Fibroblast of skin of left quadriceps (primary cell): ENCODE measurements around the gene NPR2.
A peak's percentile ranks its signal among the peaks of the same experiment; 100 is the strongest.

Experiments
- DNase-seq, 2 experiments: peaks; one replicate each; pipeline ENCODE4 v3.0.0-alpha.2; 2013; ENCODE audit warnings: low read depth in 2 of 2

NPR2 gene

DNA sequence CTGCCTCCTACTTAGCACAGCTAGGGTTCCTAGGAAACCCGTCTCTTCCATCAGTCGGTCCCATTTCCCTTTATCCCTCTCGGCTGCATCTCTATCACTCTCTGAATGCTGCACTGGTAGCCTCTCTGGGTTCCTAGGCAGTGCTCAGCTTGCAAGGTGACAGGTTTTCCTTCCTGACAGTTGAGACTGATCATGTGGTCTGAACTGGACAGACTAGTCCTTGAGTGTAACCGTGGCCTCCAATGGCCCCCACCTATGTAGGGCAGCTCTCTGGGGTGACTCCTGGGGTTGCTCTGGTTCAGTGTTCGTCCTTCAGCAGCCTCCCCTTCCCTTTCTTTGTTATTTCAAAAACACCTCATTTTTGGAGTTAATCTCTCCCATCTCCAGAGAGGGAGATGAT lies 41.4 kb downstream of the NPR2 start:
- DNase-seq: no peak

DNA sequence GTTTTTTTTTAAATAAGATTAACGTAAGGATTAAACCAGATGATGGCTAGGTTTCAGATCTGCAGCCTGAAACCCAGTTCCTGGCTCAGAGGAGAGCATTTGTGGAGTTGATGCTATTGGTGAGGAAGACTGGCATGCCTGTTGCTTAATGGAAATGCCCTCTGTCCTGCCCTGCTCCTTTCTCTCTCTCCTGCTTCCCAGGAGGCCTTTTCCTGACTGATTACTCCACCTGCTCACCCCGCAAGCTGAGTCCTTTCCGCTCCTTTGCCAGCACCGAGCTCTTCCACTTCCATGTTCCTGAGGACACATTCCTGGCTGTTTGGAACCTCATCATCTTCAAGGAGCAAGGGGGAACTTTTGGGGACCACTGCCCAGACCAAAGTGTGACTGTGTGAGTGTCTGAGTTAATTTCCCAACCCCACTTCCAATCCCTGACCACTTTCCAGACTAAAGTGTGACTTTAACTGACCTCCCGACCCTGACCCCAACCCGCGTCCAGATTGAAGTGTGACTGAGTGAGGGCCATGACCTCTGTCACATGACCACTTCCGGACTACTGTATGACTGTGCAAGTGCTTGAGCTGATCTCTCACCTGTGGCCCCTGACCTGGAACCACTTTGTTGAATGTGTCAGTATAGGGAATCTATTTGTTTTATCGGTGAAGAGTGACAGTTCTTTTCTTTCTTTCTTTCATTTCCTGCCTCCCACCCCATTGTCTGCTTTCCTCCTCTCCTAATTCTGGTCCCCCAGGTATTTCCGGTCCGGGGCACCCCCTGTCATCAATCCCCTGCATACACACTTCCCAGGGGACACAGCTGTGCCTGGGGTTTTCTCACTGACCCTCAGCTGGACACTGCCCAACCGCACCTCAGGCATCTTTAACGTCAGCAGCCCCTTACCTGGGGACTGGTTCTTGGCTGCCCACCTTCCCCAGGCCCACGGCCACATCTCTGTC lies 43.1 kb downstream of the NPR2 start:
- DNase-seq: no peak

DNA sequence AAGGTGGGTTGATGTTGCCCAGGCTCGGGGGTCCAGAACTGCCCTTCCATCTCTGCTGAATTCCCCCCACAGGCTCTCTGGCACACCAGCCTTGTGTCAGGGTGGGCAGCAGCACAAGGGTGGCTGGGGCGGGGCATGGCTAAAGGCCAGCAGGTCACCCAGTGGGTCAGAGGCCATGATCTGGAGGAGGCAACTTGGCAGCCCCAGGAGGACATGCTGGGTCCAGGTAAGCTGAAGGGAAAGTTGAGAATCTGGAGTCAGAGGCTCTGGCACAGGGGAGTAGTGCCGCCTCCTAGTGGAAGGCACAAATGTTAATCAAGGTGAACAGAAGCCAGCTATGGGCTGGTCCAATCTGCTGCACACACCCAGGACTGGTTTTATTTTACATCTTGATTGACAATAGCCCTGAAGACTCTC lies 43.8 kb downstream of the NPR2 start:
- DNase-seq: no peak

DNA sequence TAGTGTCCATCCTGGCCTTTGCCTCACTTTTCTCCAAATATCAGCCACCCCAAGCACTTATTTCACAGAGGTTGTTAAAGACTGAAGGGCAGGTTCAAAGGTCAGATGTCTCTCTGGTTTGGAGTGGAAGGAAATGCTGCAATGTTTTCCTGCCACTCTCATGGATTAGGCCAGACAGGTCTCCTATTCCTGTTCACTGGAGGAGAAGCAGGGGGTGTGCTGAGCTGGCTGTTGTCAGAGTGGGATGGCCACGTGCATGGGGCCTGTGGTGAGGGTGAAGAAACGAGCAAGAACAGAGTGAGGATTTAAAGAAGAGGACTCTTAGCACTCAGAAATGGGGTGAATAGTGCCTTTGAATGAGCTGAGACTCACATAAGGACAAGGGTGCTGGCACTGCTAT lies 44.4 kb downstream of the NPR2 start:
- DNase-seq: no peak

DNA sequence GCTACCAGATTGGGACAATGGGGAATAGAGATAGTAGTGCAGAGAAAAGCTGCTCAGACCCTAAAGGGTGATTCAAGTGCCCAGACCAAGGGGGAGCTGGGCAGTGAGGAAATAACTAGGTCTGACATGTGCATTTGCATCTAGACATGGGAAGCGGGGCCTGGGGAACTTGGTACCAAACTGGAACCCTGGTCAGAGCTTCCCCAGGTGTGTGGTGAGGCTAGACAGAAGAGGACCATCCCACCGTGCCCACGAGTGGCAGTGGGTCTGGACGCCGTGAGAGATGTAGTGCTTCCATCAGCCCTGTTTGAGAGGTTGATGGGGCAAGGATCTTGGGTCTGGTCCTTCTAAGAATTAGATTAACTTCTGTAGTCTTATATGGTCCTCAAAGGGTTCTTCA lies 45.2 kb downstream of the NPR2 start:
- DNase-seq: no peak

DNA sequence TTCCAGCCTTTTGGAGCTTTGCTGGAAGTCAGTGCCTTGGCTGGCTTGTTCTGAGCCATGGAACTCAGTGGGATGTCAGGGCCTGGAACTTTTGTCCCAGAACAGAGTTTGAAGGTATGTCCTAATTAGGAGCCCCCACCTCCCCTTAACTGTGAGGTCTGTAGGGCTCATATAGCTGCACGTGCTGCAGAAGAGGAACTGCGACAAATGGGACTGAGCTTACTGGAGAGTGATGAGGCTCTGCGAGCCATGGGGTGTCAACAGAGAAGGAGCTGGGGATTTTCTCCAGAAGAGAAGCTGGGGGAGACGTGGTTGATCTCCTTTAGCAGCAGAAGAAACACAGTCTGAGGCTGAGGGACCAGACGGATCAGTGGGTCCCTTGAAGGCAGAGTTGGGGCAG lies 48.5 kb downstream of the NPR2 start:
- no peak for DNase-seq

DNA sequence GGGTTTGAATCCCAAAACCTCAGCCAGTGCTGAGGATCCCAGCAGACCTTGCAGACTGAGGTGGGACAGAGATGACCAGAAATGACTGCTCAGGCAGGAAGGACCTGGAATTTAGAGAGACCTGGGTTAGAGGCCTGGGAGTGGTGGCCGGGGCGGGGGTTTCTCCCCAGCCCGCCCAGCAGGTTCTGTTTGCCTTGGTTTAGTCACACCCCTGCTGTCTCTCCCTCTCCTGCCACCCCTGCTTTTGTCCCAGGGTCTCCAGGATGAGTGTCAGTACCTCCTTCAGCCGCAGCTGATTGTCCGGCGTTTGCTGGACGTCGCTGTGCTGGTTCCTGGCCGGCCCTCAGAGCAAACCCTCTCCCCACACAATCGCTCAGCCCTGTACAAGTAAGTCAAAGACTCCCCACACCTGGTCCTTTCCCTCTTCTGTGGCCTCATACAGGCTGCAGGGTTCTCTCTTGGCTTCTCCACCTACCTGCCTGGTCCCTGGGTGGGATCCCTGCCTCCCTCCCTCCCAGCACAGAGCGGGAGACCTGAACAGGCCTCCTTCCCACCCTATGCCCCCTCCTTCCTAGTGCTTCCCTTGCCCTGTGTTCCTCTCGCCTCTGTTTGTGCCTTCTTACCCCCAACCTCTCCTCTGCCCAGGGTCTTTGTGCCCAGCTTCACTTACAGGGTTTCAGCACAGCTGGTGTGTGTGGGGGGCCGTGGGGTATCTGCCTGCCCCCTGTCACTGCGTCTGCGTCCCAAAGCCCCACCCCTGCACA lies 49.7 kb downstream of the NPR2 start:
- no peak for DNase-seq

DNA sequence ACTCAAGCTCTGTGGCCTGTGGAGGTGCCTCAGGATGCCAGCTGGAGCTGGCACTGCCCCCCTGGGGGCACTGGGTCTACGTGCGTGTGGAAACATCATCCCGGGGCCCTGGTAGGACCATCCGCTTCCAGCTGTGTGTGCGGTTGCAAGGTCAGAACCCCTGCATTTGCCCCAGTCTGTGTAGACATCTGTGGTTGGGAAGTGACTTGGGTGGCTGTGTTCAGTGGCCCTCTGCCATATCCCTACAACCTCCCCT lies 50.2 kb downstream of the NPR2 start:
- DNase-seq: no peak

DNA sequence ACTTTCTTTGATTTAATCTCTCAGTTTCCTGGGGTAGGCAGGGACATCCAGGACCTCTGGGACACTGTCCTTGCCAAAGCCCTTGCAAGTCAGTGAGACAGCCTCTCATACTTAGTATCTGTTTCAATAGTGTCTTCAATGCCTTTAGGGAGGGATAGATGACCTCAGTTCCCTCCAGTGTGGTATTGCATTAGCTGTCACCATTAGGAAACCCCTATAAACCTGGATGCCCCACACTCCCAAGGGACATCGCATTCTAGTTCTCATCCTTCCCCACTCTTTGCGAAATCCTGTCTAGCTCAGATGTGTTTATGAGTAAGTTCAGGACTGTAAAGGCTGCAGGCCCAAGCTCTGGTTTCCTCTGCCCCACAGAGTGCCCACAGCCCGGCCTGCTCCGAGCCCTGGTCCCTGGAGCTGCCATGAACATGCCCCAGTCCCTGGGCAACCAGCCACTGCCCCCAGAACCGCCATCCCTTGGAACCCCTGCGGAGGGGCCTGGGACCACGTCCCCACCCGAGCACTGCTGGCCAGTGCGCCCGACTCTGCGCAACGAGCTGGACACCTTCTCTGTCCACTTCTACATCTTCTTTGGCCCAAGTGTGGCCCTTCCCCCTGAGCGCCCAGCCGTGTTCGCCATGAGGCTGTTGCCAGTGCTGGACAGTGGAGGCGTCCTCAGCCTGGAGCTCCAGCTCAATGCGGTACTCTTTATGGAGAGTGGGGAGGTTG lies 50.8 kb downstream of the NPR2 start:
- no peak for DNase-seq

DNA sequence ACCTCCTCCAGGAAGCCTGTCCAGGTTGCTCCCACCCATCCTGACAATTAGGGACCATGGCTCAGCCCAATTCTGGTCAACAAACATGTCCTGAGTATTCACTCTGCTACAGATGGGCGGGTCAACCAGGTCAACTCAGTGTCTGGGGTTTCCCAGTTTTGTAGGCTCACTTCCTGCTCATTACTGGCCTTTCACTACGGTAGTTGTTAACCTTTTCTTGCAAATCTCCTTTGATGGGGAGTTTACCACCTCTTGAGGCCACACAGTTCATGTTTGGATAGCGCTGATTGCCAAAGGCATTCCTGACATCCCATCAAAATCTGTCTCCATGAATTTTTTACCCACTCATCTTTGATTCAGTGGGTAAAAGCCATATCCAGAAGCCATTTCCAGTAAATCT lies 51.4 kb downstream of the NPR2 start:
- DNase-seq: no peak

DNA sequence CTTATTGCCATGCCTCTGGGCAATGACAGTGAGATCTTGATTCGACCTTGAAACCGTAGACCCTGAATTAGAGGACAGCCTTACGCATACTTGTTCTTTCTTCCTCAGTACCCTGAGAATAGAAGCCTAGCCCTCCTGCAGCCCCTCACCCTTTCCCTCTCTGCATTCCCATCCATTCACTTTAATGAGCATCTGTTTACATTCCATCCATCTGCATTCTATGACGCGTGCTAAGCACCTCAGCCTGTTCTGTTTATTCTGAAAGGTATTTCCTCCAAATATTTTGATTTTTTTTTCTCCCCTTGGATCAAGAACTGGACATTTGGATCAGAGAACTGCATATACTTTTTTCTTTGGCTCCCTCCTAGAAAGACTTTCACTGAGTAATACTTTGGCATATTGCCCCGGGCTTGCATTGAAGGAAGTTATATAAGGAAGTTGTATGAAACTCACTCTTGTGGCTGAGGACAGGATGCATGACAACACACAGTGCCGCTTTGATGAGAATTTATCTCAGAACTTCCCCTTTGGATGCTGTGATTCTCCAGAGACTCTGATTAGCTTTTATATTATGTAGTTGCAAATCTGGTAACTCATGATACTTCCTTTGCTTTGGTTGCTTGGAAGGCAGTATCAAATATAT lies 53.4 kb downstream of the NPR2 start:
- peak; percentile 81 to 82 for DNase-seq

DNA sequence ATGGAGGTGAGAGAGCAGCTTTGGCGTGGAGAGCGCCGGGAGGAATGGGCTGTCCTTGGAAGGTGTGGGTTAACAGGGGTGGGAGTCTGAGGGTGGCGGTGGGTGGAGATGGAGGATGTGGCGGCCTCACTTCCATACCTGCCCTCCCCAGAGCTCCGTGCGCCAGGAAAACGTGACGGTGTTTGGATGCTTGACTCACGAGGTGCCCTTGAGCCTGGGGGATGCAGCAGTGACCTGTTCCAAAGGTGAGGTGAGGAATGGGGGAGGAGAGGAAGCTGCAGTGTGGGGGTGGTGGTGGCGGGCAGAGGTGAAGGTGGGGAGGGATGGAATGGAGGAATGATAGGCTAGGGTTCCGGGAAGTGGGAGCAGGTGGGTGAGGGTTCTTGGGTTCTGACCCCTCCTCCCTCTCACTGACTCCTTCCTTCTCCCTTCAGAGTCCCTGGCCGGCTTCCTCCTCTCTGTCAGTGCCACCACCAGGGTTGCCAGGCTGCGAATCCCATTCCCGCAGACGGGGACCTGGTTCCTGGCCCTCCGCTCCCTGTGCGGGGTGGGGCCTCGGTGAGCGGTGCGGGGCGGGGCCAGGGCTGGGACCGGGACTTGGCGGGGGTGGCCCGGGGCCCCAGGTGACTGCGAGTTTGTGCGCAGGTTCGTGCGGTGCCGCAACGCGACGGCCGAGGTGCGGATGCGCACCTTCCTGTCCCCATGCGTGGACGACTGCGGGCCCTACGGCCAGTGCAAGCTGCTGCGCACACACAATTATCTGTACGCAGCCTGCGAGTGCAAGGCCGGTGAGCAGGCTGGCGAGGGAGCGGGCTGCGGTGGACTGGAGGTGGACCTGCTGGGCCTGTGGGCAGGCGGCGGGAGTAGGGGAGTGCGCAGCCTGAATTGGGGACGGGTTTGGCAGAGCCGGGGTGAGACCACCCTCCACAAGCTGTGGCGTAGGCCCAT lies 54.7 kb downstream of the NPR2 start:
- no peak for DNase-seq

DNA sequence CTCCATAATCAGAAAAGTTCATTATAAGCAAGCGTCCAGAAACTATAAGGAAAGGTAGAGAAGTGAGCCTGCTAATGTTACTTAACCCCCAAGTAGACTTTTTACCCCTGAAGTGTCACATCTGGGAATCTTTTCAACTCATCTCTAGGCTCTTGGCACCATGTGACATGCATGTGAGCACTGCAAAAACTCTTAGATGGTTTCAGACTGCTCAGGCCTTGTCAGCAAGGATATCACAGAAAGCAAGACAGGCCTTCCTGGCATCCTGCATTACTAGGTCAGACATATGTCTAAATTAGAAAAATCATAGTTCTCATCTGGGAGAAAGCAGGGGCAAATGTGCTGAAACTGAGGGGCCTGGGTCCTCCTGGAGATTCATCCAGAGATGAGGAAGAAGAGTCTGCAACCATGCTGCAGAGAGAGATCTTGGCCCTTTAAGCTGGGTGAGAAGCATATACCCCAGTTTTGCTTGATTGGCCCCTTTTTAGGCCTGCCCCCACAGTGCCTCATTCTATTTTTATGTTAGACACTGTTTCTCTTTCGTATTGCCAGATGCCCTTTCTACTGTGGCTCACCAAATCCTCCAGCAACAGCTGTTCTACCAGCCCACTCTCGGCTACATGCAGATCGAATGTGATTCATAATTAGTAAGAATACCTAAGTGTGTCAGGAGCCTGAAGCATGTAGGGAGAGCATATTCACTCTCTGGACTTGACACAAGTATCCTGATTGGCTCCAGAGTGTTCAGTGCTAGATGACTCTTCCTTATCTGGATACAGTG lies 56.6 kb downstream of the NPR2 start:
- peak; percentile 41 to 44 for DNase-seq

DNA sequence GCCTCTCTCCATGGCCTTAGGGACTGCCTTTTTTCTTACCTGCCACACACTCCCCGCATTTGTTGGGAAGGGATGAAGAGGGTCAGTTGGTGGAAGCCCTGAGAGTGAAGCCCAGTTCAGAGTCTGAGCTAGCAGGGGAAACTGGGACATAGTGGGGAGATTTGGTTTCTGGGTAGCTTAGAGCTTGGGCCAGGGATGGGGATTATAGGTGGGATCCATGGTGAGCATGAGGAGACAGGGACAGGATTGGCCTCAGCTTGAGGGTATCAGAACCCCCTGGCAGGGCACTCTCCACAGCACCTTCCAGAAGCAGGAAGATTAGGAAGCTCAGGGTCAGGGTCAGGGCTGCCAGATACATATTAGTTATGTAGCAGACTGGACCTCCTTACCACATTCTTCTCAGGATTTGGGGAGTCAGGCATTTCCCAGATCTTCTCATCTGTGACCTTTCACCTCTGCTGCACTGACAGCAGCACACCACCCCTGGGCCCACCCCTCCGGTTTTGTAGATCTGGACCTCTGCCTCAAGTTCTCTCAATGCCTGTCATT lies 61.0 kb downstream of the NPR2 start:
- no peak for DNase-seq

DNA sequence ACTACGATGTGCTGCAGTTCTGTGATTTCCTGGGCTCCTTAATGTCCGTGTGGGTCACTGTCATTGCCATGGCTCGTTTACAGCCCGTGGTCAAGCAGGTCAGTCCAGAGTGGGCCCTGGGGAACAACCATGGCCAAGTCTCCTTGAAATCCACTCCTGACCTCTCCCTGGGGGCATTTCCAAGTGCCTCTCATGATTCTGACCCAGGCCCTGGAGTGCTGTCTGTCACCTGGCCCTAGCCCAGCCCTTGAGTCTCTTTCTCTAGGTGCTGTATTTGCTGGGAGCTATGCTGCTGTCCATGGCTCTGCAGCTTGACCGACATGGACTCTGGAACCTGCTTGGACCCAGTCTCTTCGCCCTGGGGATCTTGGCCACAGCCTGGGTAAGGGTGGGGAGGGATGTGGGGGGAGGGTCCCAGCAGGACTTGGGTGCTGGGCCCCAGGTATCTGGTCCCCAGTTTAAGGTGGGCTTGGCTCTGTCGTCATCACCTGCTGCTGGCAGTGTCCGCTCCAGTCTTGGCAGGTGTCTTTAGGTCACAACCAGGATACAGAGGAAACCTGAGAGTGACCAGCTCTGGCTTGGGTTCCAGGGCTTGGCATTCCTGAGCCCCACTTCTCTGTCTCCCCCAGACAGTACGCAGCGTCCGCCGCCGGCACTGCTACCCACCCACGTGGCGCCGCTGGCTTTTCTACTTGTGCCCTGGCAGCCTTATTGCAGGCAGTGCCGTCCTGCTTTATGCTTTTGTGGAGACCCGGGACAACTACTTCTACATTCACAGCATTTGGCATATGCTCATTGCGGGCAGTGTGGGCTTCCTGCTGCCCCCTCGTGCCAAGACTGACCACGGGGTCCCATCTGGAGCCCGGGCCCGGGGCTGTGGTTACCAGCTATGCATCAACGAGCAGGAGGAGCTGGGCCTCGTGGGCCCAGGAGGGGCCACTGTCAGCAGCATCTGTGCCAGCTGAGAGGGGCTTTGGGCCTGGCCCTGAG lies 61.8 kb downstream of the NPR2 start:
- no peak for DNase-seq

DNA sequence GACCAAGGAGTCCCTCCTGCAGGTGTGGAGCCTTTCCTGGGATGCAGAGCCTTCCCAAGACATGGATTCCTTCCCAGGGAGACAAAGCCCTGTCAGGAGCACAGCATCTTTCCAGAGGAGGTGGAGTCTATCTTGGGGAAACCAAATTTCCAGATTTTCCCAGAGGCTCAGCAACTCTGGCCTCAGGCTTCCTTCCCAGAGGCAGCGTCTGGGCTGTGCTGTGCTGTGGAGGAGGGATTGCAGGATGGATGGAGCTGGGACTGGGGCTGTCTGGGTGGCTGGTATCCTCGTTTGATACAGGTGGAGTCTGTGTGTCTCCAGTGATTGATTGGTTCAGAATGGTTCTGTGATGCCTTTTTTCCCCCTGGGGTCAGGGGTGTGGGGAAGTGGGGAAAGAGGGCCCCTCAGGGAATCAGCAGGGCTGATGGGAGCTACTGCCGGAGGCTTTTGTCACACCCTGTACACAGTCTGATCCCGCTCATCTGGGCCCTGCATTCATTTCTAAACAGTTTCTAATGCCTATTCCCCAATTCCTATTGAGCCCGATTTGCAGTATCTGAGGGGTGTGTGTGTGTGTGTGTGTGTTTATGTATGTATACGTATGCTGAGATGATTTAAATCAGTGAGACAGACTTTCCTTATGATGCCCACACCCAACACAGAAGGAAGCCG lies 62.8 kb downstream of the NPR2 start:
- no peak for DNase-seq

DNA sequence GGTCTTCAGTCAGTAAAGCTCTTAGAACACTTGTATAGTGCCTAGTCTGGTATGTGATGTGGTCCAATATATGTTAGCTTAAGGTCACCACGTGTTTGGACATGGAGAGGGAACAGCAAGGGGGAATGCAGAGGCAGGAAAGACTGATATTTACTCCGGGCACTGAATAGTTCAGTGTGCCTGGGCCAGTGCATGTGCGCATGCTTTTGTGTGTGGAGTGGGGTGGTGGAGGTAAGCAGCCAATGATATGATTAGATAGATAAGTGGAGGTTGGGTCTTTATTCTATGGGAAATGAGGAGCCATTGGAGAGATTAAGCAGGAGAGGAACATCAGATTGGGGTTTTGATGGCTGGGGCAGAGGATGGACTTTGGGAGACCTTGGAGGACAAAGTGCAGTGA lies 64.8 kb downstream of the NPR2 start:
- DNase-seq: no peak

DNA sequence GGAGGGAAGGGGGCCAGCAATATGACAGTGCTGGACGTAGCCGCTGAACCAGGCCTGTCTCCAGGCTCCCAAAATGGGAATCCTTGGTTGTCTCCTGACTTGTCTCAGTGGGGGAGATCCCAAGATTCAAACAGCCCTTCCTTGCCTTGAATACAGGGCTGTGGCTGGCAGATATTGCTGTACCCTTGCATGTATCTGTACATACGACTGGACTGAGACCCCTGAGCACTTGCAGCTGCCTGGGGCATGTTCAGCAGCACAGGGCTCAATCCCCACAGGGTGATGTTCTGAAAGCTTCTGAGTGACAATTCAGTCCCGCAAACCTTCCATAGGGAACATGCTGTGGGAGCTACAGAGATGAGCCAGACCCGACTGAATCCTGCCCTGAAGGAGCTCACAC lies 65.5 kb downstream of the NPR2 start:
- no peak for DNase-seq
